Endometrium (tissue), 2 donors: Measurements from ENCODE around the gene OSCP1.
A peak's percentile ranks its signal among the peaks of the same experiment; 100 is the strongest.

Experiments
- FAIRE-seq: peaks from 2 replicates; lab custom pipeline; 2012; peaks lifted over from hg19 to GRCh38; lab: Jason Lieb, UNC
- donor health status: control.
- donor health status: control.

The OSCP1 gene

DNA sequence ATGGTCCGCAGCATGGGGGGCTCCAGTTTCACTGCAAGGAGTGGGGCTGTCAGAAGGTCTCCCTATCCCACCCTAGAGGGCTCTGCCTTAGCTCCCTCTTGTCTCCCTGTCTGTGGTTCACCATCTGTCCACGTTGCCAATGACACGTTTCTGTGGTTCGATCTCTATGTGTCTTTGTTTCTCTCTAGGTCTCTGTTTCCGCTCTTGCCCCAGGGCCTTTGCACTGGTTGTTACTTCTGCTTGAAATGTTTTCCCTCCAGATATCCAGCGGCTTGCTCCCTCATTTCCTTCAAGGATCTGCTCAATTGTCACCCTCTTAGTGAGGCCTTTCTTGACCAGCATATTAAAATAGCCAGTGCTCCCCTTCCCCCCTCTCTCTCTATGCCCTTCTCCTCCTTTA, 22.4 kb upstream of the OSCP1 start:
- no peak for FAIRE-seq

GRCh38 chr1:36471830-36472641, 21.8 kb upstream of the OSCP1 start:
- no peak for FAIRE-seq

- no peak for FAIRE-seq
Observed at GRCh38 chr1:36469163-36469562, 18.9 kb upstream of the OSCP1 start.

DNA sequence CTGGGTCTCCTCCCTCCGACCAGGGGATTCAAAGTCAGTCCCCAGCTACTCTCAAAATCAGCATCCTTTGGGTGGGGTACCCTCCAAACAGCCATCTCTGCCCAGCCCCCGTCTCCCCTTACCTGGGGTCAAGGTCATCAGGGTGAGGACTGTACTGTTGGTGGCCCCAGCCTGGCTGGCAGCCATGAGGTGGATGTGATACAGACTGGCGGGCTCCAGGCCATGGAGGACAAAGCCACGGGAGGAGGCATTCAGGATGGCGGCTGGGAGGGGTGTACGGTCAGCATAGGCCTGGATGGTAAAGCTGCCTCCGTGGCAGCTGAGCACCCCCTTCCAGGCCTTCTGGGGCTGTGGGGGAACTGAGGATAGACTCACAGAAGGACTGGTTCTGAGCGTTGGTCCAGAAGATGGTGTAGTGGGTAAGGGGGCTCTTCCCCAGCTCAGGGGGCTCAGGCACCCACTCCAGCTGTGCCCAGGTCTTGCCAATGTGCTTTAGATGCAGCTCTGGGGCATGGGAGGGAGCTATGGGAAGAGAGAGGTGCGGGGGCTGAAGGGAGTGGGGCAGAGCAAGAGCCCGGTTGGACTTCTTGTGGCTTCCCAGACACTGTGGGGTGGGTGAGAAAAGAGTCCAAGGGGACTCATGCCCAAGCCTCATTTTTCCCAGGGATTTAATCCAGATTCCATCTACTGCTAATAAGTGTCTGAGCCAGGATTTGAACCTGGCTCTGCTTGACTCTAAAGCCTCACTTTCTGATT, 17.6 kb upstream of the OSCP1 start:
- no peak for FAIRE-seq

- FAIRE-seq, result no peak
Observed at GRCh38 chr1:36467027-36467410, 16.8 kb upstream of the OSCP1 start.

- no peak for FAIRE-seq
Observed at GRCh38 chr1:36466370-36467026, 16.2 kb upstream of the OSCP1 start.

GRCh38 chr1:36465731-36466369, 15.6 kb upstream of the OSCP1 start:
- FAIRE-seq, result no peak

DNA sequence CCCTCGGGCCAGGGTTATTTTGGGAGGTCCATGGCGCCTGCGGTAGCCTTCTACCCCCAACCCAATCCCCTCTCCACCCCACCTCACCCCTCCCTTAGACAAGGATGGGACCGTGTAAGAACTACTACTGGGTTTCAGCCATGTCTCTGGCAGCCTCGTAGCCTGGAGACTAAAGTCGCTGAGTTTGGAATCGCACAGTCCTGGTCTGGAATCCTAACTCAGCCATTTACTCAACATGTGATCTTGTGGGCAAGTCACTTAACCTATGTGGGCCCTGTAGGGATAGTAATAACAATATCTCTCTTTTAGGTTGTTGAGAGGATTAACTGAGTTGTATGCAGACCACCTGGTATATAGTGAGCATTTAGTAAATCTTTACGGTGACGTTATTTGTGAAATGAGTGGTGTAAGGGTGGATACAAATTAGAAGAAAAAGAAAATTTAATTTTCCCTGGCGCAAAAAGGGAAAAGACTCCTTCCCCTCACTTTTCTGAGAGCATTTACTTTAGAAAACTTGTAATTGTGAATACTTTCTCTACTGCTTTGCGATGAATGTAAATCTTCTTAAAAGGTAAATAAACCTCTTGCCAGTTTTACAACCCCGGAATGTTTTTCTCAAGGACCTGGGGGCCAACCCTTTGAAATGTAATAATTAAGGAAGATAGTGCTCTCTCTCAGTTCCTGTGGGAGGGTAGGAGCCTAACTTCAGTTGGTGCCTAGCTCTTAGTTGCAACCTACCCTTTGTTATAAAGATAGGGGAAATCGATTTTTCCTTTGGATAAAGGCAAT, 14.5 kb upstream of the OSCP1 start:
- no peak for FAIRE-seq

DNA sequence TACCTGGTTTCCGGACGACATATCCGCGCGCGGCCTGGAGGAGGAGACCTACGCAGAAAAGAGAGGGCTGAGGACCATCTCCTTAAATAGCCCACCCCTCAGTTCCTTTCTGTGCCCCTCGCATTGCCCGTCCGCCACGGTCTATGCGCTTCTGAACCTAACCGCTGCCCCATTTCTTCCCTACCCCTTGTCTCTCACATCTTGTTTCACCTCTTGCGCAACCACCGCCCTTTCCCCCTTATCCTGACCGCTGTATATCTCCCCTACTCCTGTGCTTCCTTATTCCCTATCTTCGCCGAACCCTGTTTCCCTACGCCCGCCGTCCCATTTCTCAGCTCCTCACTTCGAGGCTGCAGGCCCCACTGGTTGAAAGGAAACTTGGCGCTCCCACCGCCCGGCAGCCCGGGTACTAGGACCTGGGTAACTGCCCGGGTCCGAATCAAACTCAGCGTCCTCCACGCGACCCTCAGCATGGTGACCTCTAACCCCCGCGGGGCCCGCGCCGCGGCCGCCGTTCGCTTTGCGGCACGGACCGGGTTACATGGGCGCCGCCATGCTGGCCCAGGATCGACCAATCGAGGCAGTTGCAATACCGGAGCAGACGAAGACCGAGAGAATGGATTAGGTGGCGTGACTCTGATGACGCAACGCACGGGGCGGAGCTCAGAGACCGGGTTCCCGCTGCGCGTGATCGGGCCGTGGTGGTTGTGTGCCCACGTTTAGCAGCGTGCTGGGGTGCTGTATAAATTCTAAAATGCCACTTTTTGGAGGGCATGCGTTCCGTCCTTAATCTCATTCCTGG, 13.8 kb upstream of the OSCP1 start, which contains the start of gene MRPS15:
TSS of gene MRPS15 (minus strand) at position 582 of the 802 bp plus-strand sequence. CDS start at position 473, 109 bp downstream.
- FAIRE-seq, result peak; percentile 92

DNA sequence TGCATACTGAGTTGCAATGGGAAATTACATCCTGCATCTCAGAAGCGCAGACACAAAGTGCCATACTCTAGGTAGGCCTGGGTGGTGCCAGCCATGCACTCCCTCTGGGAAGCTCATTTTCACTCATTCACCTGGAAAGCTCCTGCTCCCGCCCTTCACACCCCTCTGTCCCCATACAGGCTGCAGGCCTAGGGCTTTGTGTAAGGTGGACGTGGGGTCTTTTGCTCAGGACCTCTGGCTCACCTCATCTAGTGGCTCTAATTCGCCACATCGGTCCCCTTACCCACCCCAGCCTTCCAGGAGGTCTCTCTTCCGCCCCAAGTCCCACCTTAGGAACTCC, 13.2 kb upstream of the OSCP1 start:
- FAIRE-seq, result no peak

GRCh38 chr1:36458910-36459309, 8.7 kb upstream of the OSCP1 start:
- no peak for FAIRE-seq

- FAIRE-seq, result no peak
Observed at GRCh38 chr1:36457691-36458090, 7.4 kb upstream of the OSCP1 start.

DNA sequence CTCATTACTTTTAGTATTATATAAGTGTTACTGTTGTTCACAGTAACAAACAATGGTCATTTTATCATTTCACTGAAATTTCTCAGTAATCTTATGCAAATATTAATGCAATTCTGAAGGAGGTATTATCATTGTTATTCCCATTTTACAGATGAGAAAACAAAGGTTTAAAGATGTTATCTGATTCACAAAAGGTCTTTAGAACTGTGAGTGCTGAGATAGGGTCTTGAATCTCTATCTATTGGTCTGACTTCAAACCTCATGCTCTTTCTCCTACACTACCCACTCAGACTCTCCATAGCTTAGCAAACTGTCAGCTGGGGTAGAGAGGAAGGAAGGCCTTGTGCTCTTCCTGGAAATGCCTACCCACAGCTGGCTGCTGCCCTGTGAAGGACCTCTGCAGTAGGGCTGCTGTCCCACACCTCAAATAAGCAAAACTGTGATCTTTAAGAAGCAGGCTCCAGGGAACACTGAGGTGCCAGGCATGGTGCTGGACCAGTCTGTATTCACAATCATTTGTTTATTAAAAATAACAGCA, 6.2 kb upstream of the OSCP1 start:
- FAIRE-seq, result no peak

DNA sequence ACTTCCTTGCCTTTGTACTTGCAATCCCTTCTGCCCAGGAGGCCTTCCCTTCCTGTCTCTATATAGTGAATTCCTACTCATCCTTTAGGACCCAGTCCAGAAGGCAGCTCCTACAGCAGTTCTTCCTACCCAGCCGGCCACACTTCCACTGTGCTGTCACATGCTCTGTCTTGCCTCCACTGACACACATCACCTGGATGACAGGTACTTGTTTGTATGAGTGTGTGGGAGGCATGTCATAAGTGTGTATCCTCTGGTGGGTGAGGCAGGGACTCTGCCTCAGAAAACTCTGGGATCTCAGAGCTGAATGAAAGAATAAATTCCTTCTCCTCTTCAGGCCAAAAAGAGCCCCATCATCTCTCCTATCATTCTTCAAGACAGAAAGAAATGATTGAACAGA, 5.1 kb upstream of the OSCP1 start:
- no peak for FAIRE-seq

GRCh38 chr1:36453600-36454388, 3.5 kb upstream of the OSCP1 start:
- FAIRE-seq, result no peak

DNA sequence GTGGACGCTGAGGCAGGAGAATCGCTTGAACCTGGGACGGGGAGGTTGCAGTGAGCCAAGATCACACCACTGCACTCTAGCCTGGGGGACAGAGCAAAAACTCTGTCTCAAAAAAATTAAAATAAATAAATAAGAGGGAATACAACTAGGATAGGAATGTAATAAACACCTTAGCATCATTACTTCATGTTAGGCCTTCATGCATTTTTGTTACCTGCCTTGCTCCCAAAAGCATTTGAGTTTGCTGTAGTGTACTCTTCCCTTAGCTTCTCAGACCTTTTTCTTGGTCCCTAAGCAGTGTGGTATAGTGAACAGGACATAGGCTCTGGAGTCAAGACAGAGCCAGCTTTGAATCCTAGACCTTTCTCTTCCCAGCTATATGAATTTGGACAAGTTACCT, 2.8 kb upstream of the OSCP1 start:
- no peak for FAIRE-seq

GRCh38 chr1:36450919-36451305, 661 bp upstream of the OSCP1 start:
- no peak for FAIRE-seq

- FAIRE-seq, result no peak
Observed at GRCh38 chr1:36448530-36449056, 1.7 kb downstream of the OSCP1 start.

GRCh38 chr1:36447450-36447849, 2.8 kb downstream of the OSCP1 start:
- FAIRE-seq, result no peak

DNA sequence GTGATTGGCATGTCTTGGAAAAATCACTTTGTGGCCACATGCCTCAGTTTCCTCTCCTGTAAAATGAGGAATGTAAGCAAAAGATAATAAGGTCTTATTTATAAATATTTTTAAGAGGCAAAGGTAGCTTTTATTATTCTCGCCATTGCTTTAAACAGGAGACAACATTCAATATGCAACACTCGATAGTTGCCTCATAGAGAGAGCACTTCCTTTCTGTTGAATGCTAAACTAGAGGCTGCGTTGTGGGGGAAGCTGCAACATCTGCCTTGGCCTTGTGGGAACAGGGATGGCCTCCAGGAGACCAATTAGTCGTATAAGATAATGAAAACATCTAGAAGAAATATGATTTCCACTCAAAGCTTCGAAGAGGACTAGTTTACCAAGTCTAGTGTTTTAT, 3.5 kb downstream of the OSCP1 start:
- FAIRE-seq, result no peak
